ENCODE results near the gene OOSP4A.

GRCh38 chr11:59967677-59968394, 4.0 kb downstream of the OOSP4A start:
- TF ChIP-seq CTCF (IDR thresholded peaks at IDR 0.05) = no peak
- TF ChIP-seq POLR2A (IDR thresholded peaks at IDR 0.05) = no peak
